Measurements from ENCODE around the gene ZNF423.

ZNF423 gene

GRCh38 chr16:49486400-49486799 lies 369.5 kb downstream of the ZNF423 start:
- no peak for DNase-seq

- DNase-seq = no peak
These were observed 370.2 kb downstream of the ZNF423 start for GRCh38 chr16:49485663-49486062.

GRCh38 chr16:49484936-49485335 lies 371.0 kb downstream of the ZNF423 start:
- DNase-seq = no peak

GRCh38 chr16:49484451-49484849 lies 371.5 kb downstream of the ZNF423 start:
- DNase-seq = no peak

GRCh38 chr16:49483651-49484450 lies 372.1 kb downstream of the ZNF423 start:
- DNase-seq = no peak

GRCh38 chr16:49483251-49483650 lies 372.7 kb downstream of the ZNF423 start:
- no peak for DNase-seq

- no peak for DNase-seq
These were observed 373.2 kb downstream of the ZNF423 start for GRCh38 chr16:49482690-49483089.

GRCh38 chr16:49478616-49479015 lies 377.3 kb downstream of the ZNF423 start:
- no peak for DNase-seq

- no peak for DNase-seq
These were observed 377.8 kb downstream of the ZNF423 start for GRCh38 chr16:49478107-49478506.

GRCh38 chr16:49477250-49477895 lies 378.5 kb downstream of the ZNF423 start:
- no peak for DNase-seq

- DNase-seq = no peak
These were observed 381.2 kb downstream of the ZNF423 start for GRCh38 chr16:49474741-49475140.

- DNase-seq = no peak
These were observed 382.1 kb downstream of the ZNF423 start for GRCh38 chr16:49473773-49474172.

- DNase-seq = no peak
These were observed 382.8 kb downstream of the ZNF423 start for GRCh38 chr16:49473131-49473530.

- no peak for DNase-seq
These were observed 383.3 kb downstream of the ZNF423 start for GRCh38 chr16:49472598-49472997.

GRCh38 chr16:49471038-49471727 lies 384.7 kb downstream of the ZNF423 start:
- no peak for DNase-seq

GRCh38 chr16:49470513-49470991 lies 385.4 kb downstream of the ZNF423 start:
- no peak for DNase-seq

- DNase-seq = no peak
These were observed 385.9 kb downstream of the ZNF423 start for GRCh38 chr16:49469930-49470451.

GRCh38 chr16:49469311-49469670 lies 386.6 kb downstream of the ZNF423 start:
- no peak for DNase-seq

- DNase-seq = no peak
These were observed 387.2 kb downstream of the ZNF423 start for GRCh38 chr16:49468611-49469310.

- DNase-seq = no peak
These were observed 388.2 kb downstream of the ZNF423 start for GRCh38 chr16:49467540-49468372.

- DNase-seq = no peak
These were observed 389.0 kb downstream of the ZNF423 start for GRCh38 chr16:49466881-49467280.

- DNase-seq = no peak
These were observed 389.4 kb downstream of the ZNF423 start for GRCh38 chr16:49466529-49466831.
